ENCODE measurements around the gene ANKK1. TPM values are rescaled to one million over a fixed set of nuclear protein-coding genes. Genes with fewer than 3 reads are reported as not detected.

Gene ANKK1
- total RNA-seq, 1 donor from 2014 or later: 0.18 TPM

- H3K27me3 Mint-ChIP-seq (ENCODE audit: unreplicated experiment): peaks cover 1% of the 10 kb centered on the region
- peaks cover 19% of the 10 kb centered on the region for H3K4me1 Mint-ChIP-seq (ENCODE audit: unreplicated experiment)
- TF ChIP-seq CTCF (IDR thresholded peaks at IDR 0.05; ENCODE audit: unreplicated experiment): no peak
- no peak overlapping the region for H3K4me3 Mint-ChIP-seq (ENCODE audit: unreplicated experiment)
- no peak for DNase-seq (ENCODE audit: low spot score)
- H3K36me3 Mint-ChIP-seq (ENCODE audit: low read depth, unreplicated experiment): no peaks in the 10 kb centered on the region
- H3K9me3 Mint-ChIP-seq (ENCODE audit: unreplicated experiment): no peaks in the 10 kb centered on the region
- no peak overlapping the region for H3K27ac Mint-ChIP-seq (ENCODE audit: unreplicated experiment)
Measured at GRCh38 chr11:113385749-113386148, 1.8 kb upstream of the ANKK1 start.

GRCh38 chr11:113386866-113387265, 713 bp upstream of the ANKK1 start:
- peaks cover 1% of the 10 kb centered on the region for H3K27me3 Mint-ChIP-seq (ENCODE audit: unreplicated experiment)
- no peak for TF ChIP-seq CTCF (IDR thresholded peaks at IDR 0.05; ENCODE audit: unreplicated experiment)
- H3K9me3 Mint-ChIP-seq (ENCODE audit: unreplicated experiment): no peaks in the 10 kb centered on the region
- H3K36me3 Mint-ChIP-seq (ENCODE audit: low read depth, unreplicated experiment): no peaks in the 10 kb centered on the region
- no peak for DNase-seq (ENCODE audit: low spot score)
- no peak overlapping the region for H3K4me3 Mint-ChIP-seq (ENCODE audit: unreplicated experiment)
- H3K27ac Mint-ChIP-seq (ENCODE audit: unreplicated experiment): no peak overlapping the region
- peaks cover 19% of the 10 kb centered on the region for H3K4me1 Mint-ChIP-seq (ENCODE audit: unreplicated experiment)

- H3K4me1 Mint-ChIP-seq (ENCODE audit: unreplicated experiment): peaks cover 19% of the 10 kb centered on the region
- no peaks in the 10 kb centered on the region for H3K36me3 Mint-ChIP-seq (ENCODE audit: low read depth, unreplicated experiment)
- H3K27ac Mint-ChIP-seq (ENCODE audit: unreplicated experiment): no peak overlapping the region
- no peak overlapping the region for H3K4me3 Mint-ChIP-seq (ENCODE audit: unreplicated experiment)
- H3K9me3 Mint-ChIP-seq (ENCODE audit: unreplicated experiment): no peaks in the 10 kb centered on the region
- peaks cover 1% of the 10 kb centered on the region for H3K27me3 Mint-ChIP-seq (ENCODE audit: unreplicated experiment)
- DNase-seq (ENCODE audit: low spot score): no peak
- TF ChIP-seq CTCF (IDR thresholded peaks at IDR 0.05; ENCODE audit: unreplicated experiment): no peak
Measured at GRCh38 chr11:113389272-113389671, 1.7 kb downstream of the ANKK1 start.

GRCh38 chr11:113392236-113392921, 4.8 kb downstream of the ANKK1 start:
- H3K27ac Mint-ChIP-seq (ENCODE audit: unreplicated experiment): no peak overlapping the region
- DNase-seq (ENCODE audit: low spot score): no peak
- H3K36me3 Mint-ChIP-seq (ENCODE audit: low read depth, unreplicated experiment): no peaks in the 10 kb centered on the region
- peaks cover 24% of the 10 kb centered on the region for H3K4me1 Mint-ChIP-seq (ENCODE audit: unreplicated experiment)
- TF ChIP-seq CTCF (IDR thresholded peaks at IDR 0.05; ENCODE audit: unreplicated experiment): no peak
- H3K4me3 Mint-ChIP-seq (ENCODE audit: unreplicated experiment): no peak overlapping the region
- no peaks in the 10 kb centered on the region for H3K9me3 Mint-ChIP-seq (ENCODE audit: unreplicated experiment)
- H3K27me3 Mint-ChIP-seq (ENCODE audit: unreplicated experiment): peaks cover 5% of the 10 kb centered on the region

GRCh38 chr11:113393501-113393985, 6.0 kb downstream of the ANKK1 start:
- Mint-ChIP-seq H3K36me3 (ENCODE audit: low read depth, unreplicated experiment) (no peaks in the 10 kb centered on the region), H3K4me3 (ENCODE audit: unreplicated experiment) (no peak overlapping the region), H3K27me3 (ENCODE audit: unreplicated experiment) (peaks cover 5% of the 10 kb centered on the region), H3K9me3 (ENCODE audit: unreplicated experiment) (no peaks in the 10 kb centered on the region), H3K4me1 (ENCODE audit: unreplicated experiment) (peaks cover 24% of the 10 kb centered on the region), H3K27ac (ENCODE audit: unreplicated experiment) (no peak overlapping the region)
- no peak for DNase-seq (ENCODE audit: low spot score)
- TF ChIP-seq CTCF (IDR thresholded peaks at IDR 0.05; ENCODE audit: unreplicated experiment): no peak
